HG02884 (cell line): ENCODE results near the gene CKLF.
A peak's percentile ranks its signal among the peaks of the same experiment; 100 is the strongest.
"Not testable (repeated sequence)": the region's sequence is repeated elsewhere in the genome, so short reads cannot be mapped to it uniquely, and the experiment has no call there.

Source experiments
- ATAC-seq: cut with Tn5 transposase; IDR thresholded peaks from one replicate; pipeline ENCODE4 v1.9.1; 2021; ENCODE audit warnings: mild to moderate bottlenecking, moderate library complexity; ENCODE audit not compliant: unreplicated experiment

The CKLF gene

GRCh38 chr16:66552286-66553177 lies at the start of gene CKLF:
TSS of gene CKLF (plus strand) at chr16:66552576. CDS start at chr16:66552716, 140 bp downstream.
- ATAC-seq = peak; percentile 65

- no peak for ATAC-seq
Observed at GRCh38 chr16:66503030-66503429, 49.3 kb upstream of the CKLF start.

- ATAC-seq = no peak
Observed at GRCh38 chr16:66503612-66504011, 48.8 kb upstream of the CKLF start.

GRCh38 chr16:66507731-66508239 lies 44.6 kb upstream of the CKLF start:
- no peak for ATAC-seq

- ATAC-seq = no peak
Observed at GRCh38 chr16:66508248-66508913, 44.0 kb upstream of the CKLF start.

GRCh38 chr16:66508914-66509496 lies 43.4 kb upstream of the CKLF start:
- no peak for ATAC-seq

GRCh38 chr16:66509576-66509975 lies 42.8 kb upstream of the CKLF start:
- no peak for ATAC-seq

- no peak for ATAC-seq
Observed at GRCh38 chr16:66510298-66510697, 42.1 kb upstream of the CKLF start.

- ATAC-seq = no peak
Observed at GRCh38 chr16:66510711-66511601, 41.4 kb upstream of the CKLF start.

GRCh38 chr16:66511602-66512271 lies 40.6 kb upstream of the CKLF start:
- ATAC-seq = no peak

GRCh38 chr16:66512272-66513110 lies 39.9 kb upstream of the CKLF start:
- ATAC-seq = no peak

GRCh38 chr16:66513111-66513723 lies 39.2 kb upstream of the CKLF start:
- ATAC-seq = no peak

- ATAC-seq = not testable (repeated sequence)
Observed at GRCh38 chr16:66514391-66514790, 38.0 kb upstream of the CKLF start.

- not testable (repeated sequence) for ATAC-seq
Observed at GRCh38 chr16:66514980-66515595, 37.3 kb upstream of the CKLF start.

GRCh38 chr16:66515596-66516508 lies 36.5 kb upstream of the CKLF start:
- peak; percentile 5 for ATAC-seq

GRCh38 chr16:66516509-66516807 lies 35.9 kb upstream of the CKLF start:
- ATAC-seq = no peak

GRCh38 chr16:66516808-66517585 lies 35.4 kb upstream of the CKLF start:
- ATAC-seq = peak; percentile 96
